PC-9 (cell line): ENCODE measurements around the gene ICAM3. TPM values are rescaled to one million over a fixed set of nuclear protein-coding genes. Genes with fewer than 3 reads are reported as not detected.

Source experiments
- BruUV-seq: library from RNA; stranded (reverse); fragments of 400-500 nt; replicated peaks from 2 replicates; lab custom pipeline; 2021; lab: Mats Ljungman, UMichigan
- CTCF ChIA-PET: fragments of 300-600 bp; sonication (Branson Sonifier 250); formaldehyde crosslinking; loops from one replicate; lab custom pipeline; 2022; ENCODE audit warnings: antibody characterized with exemption; lab: Charles Lee
- POLR2A ChIA-PET: fragments of 300-600 bp; sonication (Branson Sonifier 250); formaldehyde crosslinking; loops from one replicate; lab custom pipeline; 2022; ENCODE audit warnings: antibody characterized with exemption; ENCODE audit not compliant: unreplicated experiment; lab: Charles Lee
- DNase-seq, 2 experiments: peaks; one replicate each; pipeline versions ENCODE4 v3.0.0 to v3.0.0-alpha.2; 2015 to 2022; ENCODE audit warnings: mixed read lengths in 1 of 2
- H2AFZ ChIP-seq: fragments of 200-600 bp; sonication (generic); 2 replicates; pipeline ENCODE4 v1.8.1; 2017; ENCODE audit warnings: antibody characterized with exemption
- H3F3A ChIP-seq: fragments of 200-600 bp; sonication (generic); 2 replicates; pipeline ENCODE4 v1.8.1; 2017; ENCODE audit warnings: antibody characterized with exemption, mild to moderate bottlenecking, low read depth; ENCODE audit not compliant: insufficient read depth
- H3K27ac ChIP-seq: fragments of 200-600 bp; sonication (generic); 2 replicates; pipeline ENCODE4 v1.6.1; 2016; ENCODE audit warnings: mixed run types
- H3K27me3 ChIP-seq: fragments of 200-600 bp; sonication (generic); 2 replicates; pipeline ENCODE4 v1.6.1; 2016; ENCODE audit warnings: low read depth, mixed run types; ENCODE audit not compliant: insufficient read depth
- H3K36me3 ChIP-seq: fragments of 200-600 bp; sonication (generic); 2 replicates; pipeline ENCODE4 v1.6.1; 2016; ENCODE audit warnings: low read depth, mixed run types
- H3K4me1 ChIP-seq: fragments of 200-600 bp; sonication (generic); replicated peaks from 2 replicates; pipeline ENCODE4 v1.6.1; 2016; ENCODE audit warnings: mixed run types; ENCODE audit not compliant: insufficient read depth
- H3K4me2 ChIP-seq: fragments of 200-600 bp; sonication (generic); 2 replicates; pipeline ENCODE4 v1.6.1; 2017; ENCODE audit warnings: mixed run types
- H3K4me3 ChIP-seq: fragments of 200-600 bp; sonication (generic); 2 replicates; pipeline ENCODE4 v1.6.1; 2016; ENCODE audit warnings: mixed run types
- H3K79me2 ChIP-seq: fragments of 200-600 bp; sonication (generic); 2 replicates; pipeline ENCODE4 v1.6.1; 2017; ENCODE audit warnings: low read depth, mixed run types
- H3K9me2 ChIP-seq: fragments of 200-600 bp; sonication (generic); 2 replicates; pipeline ENCODE4 v1.8.1; 2017; ENCODE audit warnings: mild to moderate bottlenecking; ENCODE audit not compliant: insufficient read depth
- H3K9me3 ChIP-seq: fragments of 200-600 bp; sonication (generic); 2 replicates; pipeline ENCODE4 v1.8.1; 2016; ENCODE audit warnings: low read depth; ENCODE audit not compliant: insufficient read depth
- H4K20me1 ChIP-seq: fragments of 200-600 bp; sonication (generic); 2 replicates; pipeline ENCODE4 v1.8.1; 2017; ENCODE audit not compliant: insufficient read depth
- EZH2 ChIP-seq: fragments of 200-600 bp; sonication (generic); IDR thresholded peaks from 2 replicates; pipeline ENCODE4 v1.8.0; 2017; ENCODE audit warnings: antibody characterized with exemption, low read depth
- intact Hi-C: fragments of 100-400 bp; cut with micrococcal nuclease; formaldehyde crosslinking; loops from one replicate; pipeline ENCODE4 v1.10.0; 2022; ENCODE audit not compliant: unreplicated experiment
- total RNA-seq: library from RNA; stranded (reverse); gene quantifications from 2 replicates; pipeline ENCODE4 v1.2.3, GENCODE V29; 2021
- TF ChIP-seq, protein P1 (sequence below): fragments of 200-600 bp; sonication (generic); conservative IDR thresholded peaks from 2 replicates; pipeline ENCODE4 v1.6.1; 2017; ENCODE audit warnings: mixed run types, antibody characterized with exemption, mild to moderate bottlenecking, moderate library complexity

ICAM3 gene
- total RNA-seq, 1 experiment from 2014 or later, result 22.7 TPM

DNA sequence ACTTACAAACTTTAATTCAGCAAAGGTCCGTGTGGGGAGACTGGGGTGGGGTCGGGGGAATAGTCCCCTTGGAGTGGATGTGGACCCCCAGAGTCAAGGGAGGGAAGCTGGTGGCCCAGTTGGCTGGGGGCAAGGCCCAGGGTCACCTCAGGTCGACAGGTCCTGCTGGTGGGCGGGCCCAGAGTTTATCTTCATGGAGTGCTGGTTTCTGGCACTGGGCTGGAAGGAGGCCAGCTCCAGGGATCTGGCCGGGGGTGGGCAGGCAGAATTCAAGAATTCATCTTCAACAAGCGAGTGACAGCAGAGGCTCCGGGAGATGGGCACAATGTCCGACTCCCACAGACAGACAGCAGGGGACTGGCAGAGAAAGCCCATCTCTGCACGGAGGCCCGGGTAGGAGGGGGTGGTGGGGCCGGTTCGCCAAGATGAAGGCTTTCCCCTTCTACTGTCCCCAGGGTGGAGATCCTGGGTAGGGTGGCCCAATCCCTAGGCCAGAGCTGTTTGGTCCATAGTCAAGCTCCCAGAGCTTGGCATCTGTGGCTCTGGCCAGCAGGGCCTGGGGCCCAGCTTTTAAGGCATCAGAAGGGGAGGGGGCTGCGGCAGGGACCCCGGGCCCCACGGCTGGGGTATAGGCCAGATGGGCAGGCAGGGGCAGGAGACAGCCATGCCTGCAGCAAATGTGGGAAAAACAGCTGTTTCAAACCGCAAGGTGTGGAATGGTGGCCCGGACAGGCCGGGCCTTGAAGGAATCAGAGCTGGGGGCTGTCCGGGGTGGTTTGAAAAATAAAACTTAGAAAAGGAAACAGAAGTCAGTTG is 23.0 kb downstream of the ICAM3 start:
- Histone ChIP-seq H3K4me1 (peaks cover 14% of the 10 kb centered on the region), H2AFZ (peak overlapping the region; percentile 90), H4K20me1 (no peaks in the 10 kb centered on the region), H3K9me2 (no peaks in the 10 kb centered on the region), H3K4me3 (peak overlapping the region; percentile 96; the same call in 1 of the 2 replicates), H3K36me3 (0 out of 2 replicates have a peak, but pooled peaks cover 3% of the 10 kb centered on the region), H3K79me2 (peaks cover 11% of the 10 kb centered on the region; the same call in 1 of the 2 replicates), H3K4me2 (peak overlapping the region; percentile 93), H3F3A (peaks cover 51% of the 10 kb centered on the region), H3K9me3 (no peaks in the 10 kb centered on the region), H3K27ac (peak overlapping the region; percentile 38), H3K27me3 (no peaks in the 10 kb centered on the region)
- no peak for DNase-seq
- ChIA-PET POLR2A (interaction anchor here (0.6 kb wide), 1 partner anchor 64 kb away, joined by 12 read pairs; the partner anchor contains the start of gene TYK2), CTCF (no interaction called here)
- TF ChIP-seq, protein P1, sequence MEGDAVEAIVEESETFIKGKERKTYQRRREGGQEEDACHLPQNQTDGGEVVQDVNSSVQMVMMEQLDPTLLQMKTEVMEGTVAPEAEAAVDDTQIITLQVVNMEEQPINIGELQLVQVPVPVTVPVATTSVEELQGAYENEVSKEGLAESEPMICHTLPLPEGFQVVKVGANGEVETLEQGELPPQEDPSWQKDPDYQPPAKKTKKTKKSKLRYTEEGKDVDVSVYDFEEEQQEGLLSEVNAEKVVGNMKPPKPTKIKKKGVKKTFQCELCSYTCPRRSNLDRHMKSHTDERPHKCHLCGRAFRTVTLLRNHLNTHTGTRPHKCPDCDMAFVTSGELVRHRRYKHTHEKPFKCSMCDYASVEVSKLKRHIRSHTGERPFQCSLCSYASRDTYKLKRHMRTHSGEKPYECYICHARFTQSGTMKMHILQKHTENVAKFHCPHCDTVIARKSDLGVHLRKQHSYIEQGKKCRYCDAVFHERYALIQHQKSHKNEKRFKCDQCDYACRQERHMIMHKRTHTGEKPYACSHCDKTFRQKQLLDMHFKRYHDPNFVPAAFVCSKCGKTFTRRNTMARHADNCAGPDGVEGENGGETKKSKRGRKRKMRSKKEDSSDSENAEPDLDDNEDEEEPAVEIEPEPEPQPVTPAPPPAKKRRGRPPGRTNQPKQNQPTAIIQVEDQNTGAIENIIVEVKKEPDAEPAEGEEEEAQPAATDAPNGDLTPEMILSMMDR, result no peak
- TF ChIP-seq EZH2, result no peak
- intact Hi-C loops, result no loop called here
- BruUV-seq, result TSS peak; percentile 15

DNA sequence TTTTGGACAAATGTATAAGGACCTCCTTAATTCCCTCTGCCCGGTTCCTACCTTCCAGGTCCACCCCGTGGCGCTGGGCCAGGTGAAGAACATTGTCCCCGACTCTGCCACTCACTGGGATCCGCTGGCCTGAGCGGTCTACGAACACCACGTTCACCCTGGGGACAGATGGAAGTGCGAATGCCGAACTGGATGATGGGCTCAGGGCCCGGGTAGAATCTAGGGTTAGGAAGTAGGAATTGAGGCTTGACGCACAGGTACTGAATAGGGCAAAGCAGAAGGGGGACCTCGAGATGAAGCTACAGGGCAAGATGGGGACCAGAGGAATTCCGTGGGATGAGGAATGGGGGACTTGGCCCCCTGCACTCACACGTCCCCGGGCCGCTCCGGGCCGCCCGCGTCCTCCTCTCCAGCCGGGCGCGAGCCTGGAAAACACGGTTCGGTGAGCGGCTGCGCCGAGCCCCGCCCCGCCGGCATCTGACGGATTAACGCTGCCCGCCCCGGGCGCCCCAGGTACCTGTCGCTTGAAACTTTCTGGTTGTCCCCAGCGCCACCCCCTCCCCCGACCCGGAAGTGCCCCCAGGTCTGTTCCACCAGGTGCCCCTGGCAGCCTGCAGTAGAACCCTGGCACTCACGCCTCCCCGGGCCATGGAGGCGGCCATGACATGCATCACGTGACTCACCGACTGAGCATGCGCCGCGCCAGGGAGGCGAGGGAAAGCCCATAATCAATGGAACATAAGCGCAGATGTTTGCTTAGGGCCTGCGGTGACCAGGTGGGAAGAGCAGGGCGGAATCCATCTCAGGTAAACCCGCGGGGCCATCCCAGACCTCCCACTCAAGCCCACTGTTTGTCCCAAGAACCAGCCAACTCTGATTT is 23.8 kb downstream of the ICAM3 start, which contains the start of gene FDX2:
TSS of gene FDX2 (minus strand) at position 681 of the 880 bp plus-strand sequence. CDS start at position 662, 19 bp downstream.
- no peaks in the 10 kb centered on the region for H3K36me3 ChIP-seq
- H3F3A ChIP-seq, result peaks cover 51% of the 10 kb centered on the region
- no TSS peak for BruUV-seq
- peaks cover 14% of the 10 kb centered on the region for H3K4me1 ChIP-seq
- intact Hi-C loops, result loop anchor here (2.0 kb wide), 1 partner anchor 47 kb away; no protein-coding TSS in a partner anchor
- peak within 1 kb of the TSS; percentile 96 for H3K4me3 ChIP-seq
- H3K27me3 ChIP-seq, result no peaks in the 10 kb centered on the region
- H3K9me2 ChIP-seq, result no peaks in the 10 kb centered on the region
- peak within 1 kb of the TSS; percentile 38 for H3K27ac ChIP-seq
- peaks cover 11% of the 10 kb centered on the region; the same call in 1 of the 2 replicates for H3K79me2 ChIP-seq
- H2AFZ ChIP-seq, result peak within 1 kb of the TSS; percentile 90
- H3K9me3 ChIP-seq, result no peaks in the 10 kb centered on the region
- no peaks in the 10 kb centered on the region for H4K20me1 ChIP-seq
- ChIA-PET POLR2A (interaction anchor here (1.0 kb wide), 1 partner anchor 45 kb away, joined by 17 read pairs; the partner anchor contains the start of gene ICAM1), CTCF (interaction anchor here (0.5 to 0.6 kb wide), 2 partner anchors 49 to 290 kb away, joined by 3 to 8 read pairs; no protein-coding TSS in a partner anchor)
- DNase-seq, result peak; percentile 85 to 87
- H3K4me2 ChIP-seq, result peak within 1 kb of the TSS; percentile 93
- TF ChIP-seq, protein P1, result no peak
- TF ChIP-seq EZH2, result no peak

DNA sequence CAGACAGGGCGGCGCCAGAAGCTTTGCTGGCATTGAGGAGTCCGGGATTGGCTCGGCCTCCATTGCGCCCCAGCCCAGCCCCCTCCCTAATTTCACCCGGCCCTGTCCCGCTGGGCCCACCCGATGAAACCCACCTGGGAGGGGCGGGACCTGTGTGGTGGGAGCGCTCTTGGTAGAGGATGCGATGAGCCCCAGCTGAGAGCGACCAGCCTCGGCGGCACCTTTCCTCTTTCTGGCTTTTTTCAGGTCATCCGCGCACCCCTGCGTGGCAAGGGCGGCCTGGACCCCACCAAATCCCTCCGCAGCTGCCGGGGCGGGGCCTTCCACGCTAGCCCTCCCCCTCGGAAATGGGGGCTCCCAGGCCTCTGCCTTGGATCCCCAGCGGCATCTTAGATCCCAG is 30.0 kb downstream of the ICAM3 start, which contains the start of gene ZGLP1:
TSS of gene ZGLP1 (minus strand) at position 393 of the 400 bp plus-strand sequence.
- H3K4me1 ChIP-seq, result peaks cover 2% of the 10 kb centered on the region
- H4K20me1 ChIP-seq, result no peaks in the 10 kb centered on the region
- DNase-seq, result no peak
- no peak within 1 kb of the TSS for H2AFZ ChIP-seq
- POLR2A ChIA-PET, result no interaction called here
- no peak within 1 kb of the TSS for H3K27ac ChIP-seq
- H3K27me3 ChIP-seq, result no peaks in the 10 kb centered on the region
- H3K4me2 ChIP-seq, result no peak within 1 kb of the TSS
- no peaks in the 10 kb centered on the region for H3K9me3 ChIP-seq
- no peak within 1 kb of the TSS for H3K4me3 ChIP-seq
- no peak for TF ChIP-seq EZH2
- TF ChIP-seq, protein P1, result no peak
- peaks cover 11% of the 10 kb centered on the region; the same call in 1 of the 2 replicates for H3F3A ChIP-seq
- H3K36me3 ChIP-seq, result no peaks in the 10 kb centered on the region; the same call in 1 of the 2 replicates
- no TSS peak for BruUV-seq
- intact Hi-C loops, result no loop called here
- CTCF ChIA-PET, result no interaction called here
- H3K9me2 ChIP-seq, result no peaks in the 10 kb centered on the region
- peaks cover 5% of the 10 kb centered on the region; the same call in 1 of the 2 replicates for H3K79me2 ChIP-seq
